ENCODE data around the gene DOCK4.
A peak's percentile ranks its signal among the peaks of the same experiment; 100 is the strongest.

Gene DOCK4

GRCh38 chr7:111855161-111855841 lies 350.9 kb downstream of the DOCK4 start:
- H3K27ac ChIP-seq: no peak overlapping the region
- TF ChIP-seq ZFX (IDR thresholded peaks at IDR 0.05; ENCODE audit: borderline replicate concordance) (no peak), CTCF (IDR thresholded peaks at IDR 0.05) (peak; percentile 87)

- no peak overlapping the region for H3K27ac ChIP-seq
- peak; percentile 51 for TF ChIP-seq CTCF (IDR thresholded peaks at IDR 0.05)
- no peak for TF ChIP-seq ZFX (IDR thresholded peaks at IDR 0.05; ENCODE audit: borderline replicate concordance)
Measured at GRCh38 chr7:111853201-111853990, 352.8 kb downstream of the DOCK4 start.

- no peak overlapping the region for H3K27ac ChIP-seq
- TF ChIP-seq CTCF (IDR thresholded peaks at IDR 0.05): no peak
- TF ChIP-seq ZFX (IDR thresholded peaks at IDR 0.05; ENCODE audit: borderline replicate concordance): no peak
Measured at GRCh38 chr7:111852081-111852480, 354.1 kb downstream of the DOCK4 start.

GRCh38 chr7:111846898-111847297 lies 359.3 kb downstream of the DOCK4 start:
- H3K27ac ChIP-seq: no peak overlapping the region
- TF ChIP-seq ZFX (IDR thresholded peaks at IDR 0.05; ENCODE audit: borderline replicate concordance) (no peak), CTCF (IDR thresholded peaks at IDR 0.05) (no peak)

- no peak overlapping the region for H3K27ac ChIP-seq
- TF ChIP-seq CTCF (IDR thresholded peaks at IDR 0.05): no peak
- no peak for TF ChIP-seq ZFX (IDR thresholded peaks at IDR 0.05; ENCODE audit: borderline replicate concordance)
Measured at GRCh38 chr7:111845853-111846252, 360.3 kb downstream of the DOCK4 start.

- no peak for TF ChIP-seq CTCF (IDR thresholded peaks at IDR 0.05)
- TF ChIP-seq ZFX (IDR thresholded peaks at IDR 0.05; ENCODE audit: borderline replicate concordance): no peak
- H3K27ac ChIP-seq: no peak overlapping the region
Measured at GRCh38 chr7:111844904-111845671, 361.1 kb downstream of the DOCK4 start.

Measured in 22Rv1 (cell line).